Upper lobe of right lung (tissue), 1 donor: ENCODE data around the gene LYSMD3. TPM values are rescaled to one million over a fixed set of nuclear protein-coding genes. Genes with fewer than 3 reads are reported as not detected.
A peak's percentile ranks its signal among the peaks of the same experiment; 100 is the strongest.

Experiments used
- ATAC-seq: fragments of 200-7000 bp; cut with Tn5 transposase; one replicate; pipeline ENCODE4 v1.9.1; 2020; ENCODE audit warnings: mild to moderate bottlenecking, moderate library complexity
- DNase-seq: peaks from one replicate; pipeline ENCODE4 v3.0.0-alpha.2; 2020
- H3K27ac ChIP-seq: fragments of 200-600 bp; one replicate; pipeline ENCODE4 v1.8.0; 2022
- H3K27me3 ChIP-seq: fragments of 200-600 bp; one replicate; pipeline ENCODE4 v1.8.0; 2022; ENCODE audit warnings: mild to moderate bottlenecking
- H3K36me3 ChIP-seq: fragments of 200-600 bp; one replicate; pipeline ENCODE4 v1.8.0; 2022
- H3K4me1 ChIP-seq: fragments of 200-600 bp; one replicate; pipeline ENCODE4 v1.8.0; 2022
- H3K4me3 ChIP-seq: fragments of 200-600 bp; one replicate; pipeline ENCODE4 v1.8.0; 2022; ENCODE audit warnings: mild to moderate bottlenecking
- H3K9me3 ChIP-seq: fragments of 200-600 bp; one replicate; pipeline ENCODE4 v1.8.0; 2022
- intact Hi-C: fragments of 100-400 bp; cut with DNase I; formaldehyde crosslinking; loops from one replicate; pipeline ENCODE4 v1.11.0; 2022
- total RNA-seq: library from RNA; stranded (reverse); fragmentation: NEBNext Ultra II Directional; extraction: Animal tissue kit (Norgen Biotek cat#: 25700); gene quantifications from one replicate; pipeline ENCODE4 v1.2.1, GENCODE V29; 2021
- TF ChIP-seq, protein P1 (sequence below): fragments of 200-600 bp; IDR thresholded peaks from one replicate; pipeline ENCODE4 v1.8.0; 2022; ENCODE audit warnings: antibody characterized with exemption
- donor health status: DM: no; HTN: yes; CAD: no; lungs with severe emphysema.

The LYSMD3 gene
- total RNA-seq, 1 donor from 2014 or later = 21.0 TPM

DNA sequence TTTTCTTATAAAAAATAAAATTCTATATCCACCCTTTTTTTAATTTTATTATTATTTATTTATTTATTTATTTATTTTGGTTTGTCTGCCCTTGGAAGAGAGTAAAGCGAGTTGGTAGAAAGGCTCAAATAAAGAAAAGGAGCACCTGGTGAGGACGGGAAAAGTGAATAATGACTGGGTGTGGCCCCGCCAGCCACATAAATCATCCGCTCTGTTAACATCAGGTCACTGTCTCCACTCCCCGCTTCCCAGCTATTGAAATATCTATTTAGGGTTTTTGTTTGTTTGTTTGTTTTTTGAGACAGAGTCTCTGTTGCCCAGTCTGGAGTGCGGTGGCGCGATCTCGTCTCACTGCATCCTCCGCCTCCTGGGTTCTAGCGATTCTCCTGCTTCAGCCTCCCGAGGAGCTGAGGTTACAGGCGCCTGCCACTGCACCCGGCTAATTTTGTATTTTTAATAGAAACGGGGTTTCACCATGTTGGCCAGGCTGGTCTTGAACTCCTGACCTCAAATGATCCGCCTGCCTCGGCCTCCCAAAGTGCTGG is 53.9 kb downstream of the LYSMD3 start:
- Histone ChIP-seq H3K27me3 (no peaks in the 10 kb centered on the region), H3K36me3 (no peaks in the 10 kb centered on the region), H3K4me1 (peaks cover 9% of the 10 kb centered on the region), H3K9me3 (no peaks in the 10 kb centered on the region), H3K27ac (no peak overlapping the region), H3K4me3 (peak overlapping the region; percentile 79)
- TF ChIP-seq, protein P1, sequence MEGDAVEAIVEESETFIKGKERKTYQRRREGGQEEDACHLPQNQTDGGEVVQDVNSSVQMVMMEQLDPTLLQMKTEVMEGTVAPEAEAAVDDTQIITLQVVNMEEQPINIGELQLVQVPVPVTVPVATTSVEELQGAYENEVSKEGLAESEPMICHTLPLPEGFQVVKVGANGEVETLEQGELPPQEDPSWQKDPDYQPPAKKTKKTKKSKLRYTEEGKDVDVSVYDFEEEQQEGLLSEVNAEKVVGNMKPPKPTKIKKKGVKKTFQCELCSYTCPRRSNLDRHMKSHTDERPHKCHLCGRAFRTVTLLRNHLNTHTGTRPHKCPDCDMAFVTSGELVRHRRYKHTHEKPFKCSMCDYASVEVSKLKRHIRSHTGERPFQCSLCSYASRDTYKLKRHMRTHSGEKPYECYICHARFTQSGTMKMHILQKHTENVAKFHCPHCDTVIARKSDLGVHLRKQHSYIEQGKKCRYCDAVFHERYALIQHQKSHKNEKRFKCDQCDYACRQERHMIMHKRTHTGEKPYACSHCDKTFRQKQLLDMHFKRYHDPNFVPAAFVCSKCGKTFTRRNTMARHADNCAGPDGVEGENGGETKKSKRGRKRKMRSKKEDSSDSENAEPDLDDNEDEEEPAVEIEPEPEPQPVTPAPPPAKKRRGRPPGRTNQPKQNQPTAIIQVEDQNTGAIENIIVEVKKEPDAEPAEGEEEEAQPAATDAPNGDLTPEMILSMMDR = no peak
- no peak for ATAC-seq
- no peak for DNase-seq
- intact Hi-C loops = no loop called here

DNA sequence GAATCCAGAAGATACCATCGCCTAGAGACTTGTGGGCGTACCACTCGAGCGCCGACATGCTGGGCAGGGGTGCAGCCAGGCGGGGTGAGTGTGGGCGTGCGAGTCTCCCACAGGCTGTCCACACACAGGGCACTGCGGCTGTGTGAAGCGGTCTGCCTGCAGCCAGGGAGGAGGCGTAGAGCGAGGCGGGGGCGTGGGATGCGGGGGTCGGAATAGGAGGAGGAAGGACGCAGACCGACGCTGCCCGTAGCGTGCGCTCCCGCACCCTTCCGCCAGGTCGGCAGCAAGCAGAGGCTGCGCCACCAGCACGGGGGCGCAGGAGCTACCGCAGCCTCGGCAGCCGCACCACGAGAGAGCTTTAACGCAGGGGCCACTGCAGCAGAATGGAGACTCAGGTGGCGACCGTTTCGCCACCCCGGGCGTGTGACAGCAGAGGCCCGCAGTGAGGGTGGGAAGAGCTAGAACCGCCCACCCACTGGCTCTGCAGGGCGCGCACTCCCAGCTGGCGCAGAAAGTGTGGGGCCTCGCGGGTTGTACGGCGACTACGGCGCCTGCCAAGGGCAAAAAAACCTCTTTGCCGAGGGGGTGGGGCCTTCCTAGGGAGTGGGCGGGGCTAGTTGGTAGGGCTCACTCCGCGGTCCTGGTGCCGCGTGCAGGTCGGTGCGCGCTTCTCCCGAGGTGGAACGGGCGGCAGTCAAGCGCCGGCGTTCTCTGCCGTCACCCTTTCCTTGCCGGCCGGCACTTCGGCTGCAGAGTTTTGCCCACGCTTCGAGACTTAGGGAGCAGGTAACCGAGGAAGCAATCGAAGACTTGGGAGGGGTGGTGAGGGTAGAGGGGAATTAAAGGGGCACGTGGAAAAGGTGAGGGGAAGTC is 54.9 kb downstream of the LYSMD3 start, which contains the start of the genes MBLAC2 and POLR3G:
Gene MBLAC2, minus strand, starts transcription at position 537 of the 873 bp plus-strand sequence. Its CDS starts 479 bp downstream, at position 58.
Gene POLR3G, plus strand, starts transcription at position 630 of the 873 bp plus-strand sequence. CDS start 10,704 bp downstream, outside the sequence.
- peak; percentile 97 for DNase-seq
- TF ChIP-seq, protein P1 = peak; percentile 55
- peaks cover 9% of the 10 kb centered on the region for H3K4me1 ChIP-seq

DNA sequence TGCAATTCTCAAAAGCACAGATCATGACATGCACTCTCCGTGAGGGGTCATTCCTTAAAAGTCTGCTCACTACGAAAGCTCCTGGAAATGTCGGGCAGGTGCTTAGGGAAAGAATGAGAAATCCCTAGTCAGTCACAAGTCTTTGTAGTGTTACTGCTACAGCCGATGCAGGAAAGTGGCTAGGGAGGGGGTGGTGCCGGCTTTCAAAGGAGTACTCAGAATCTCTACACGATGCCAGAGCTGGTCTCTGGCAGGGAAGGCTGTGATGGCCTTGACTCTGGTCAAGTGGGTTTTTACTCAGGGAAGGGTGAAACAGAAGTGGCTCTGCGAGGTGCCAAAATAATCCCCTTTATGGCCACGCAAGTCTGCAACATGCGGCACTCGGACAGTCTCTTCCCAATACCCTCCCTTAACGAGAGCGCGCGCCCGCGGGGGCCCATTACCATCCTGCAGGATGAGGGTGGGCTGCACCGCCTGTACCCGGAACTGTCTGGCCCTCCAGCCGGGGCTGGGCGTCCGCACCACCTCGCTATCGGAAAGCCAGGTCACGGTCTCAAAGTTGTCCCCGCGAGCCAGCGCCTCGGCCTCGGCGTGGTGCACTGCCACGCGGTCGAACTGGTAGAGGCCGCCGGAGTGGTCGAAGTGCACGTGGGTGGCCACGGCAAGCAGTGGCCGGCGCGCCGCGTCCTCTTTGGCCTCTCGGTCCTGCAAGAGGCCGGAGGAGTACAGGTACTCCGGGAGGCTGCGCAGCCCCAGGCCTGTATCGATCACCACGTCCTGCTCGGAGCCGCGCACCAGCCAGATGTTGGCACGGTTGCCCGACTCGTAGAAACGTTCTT is 55.8 kb downstream of the LYSMD3 start:
- Histone ChIP-seq H3K27me3 (no peaks in the 10 kb centered on the region), H3K27ac (peak overlapping the region; percentile 86), H3K4me3 (peak overlapping the region; percentile 79), H3K9me3 (no peaks in the 10 kb centered on the region), H3K4me1 (peaks cover 9% of the 10 kb centered on the region), H3K36me3 (no peaks in the 10 kb centered on the region)
- TF ChIP-seq, protein P1 = no peak
- ATAC-seq (peak; percentile 56), DNase-seq (peak; percentile 81)
- intact Hi-C loops = no loop called here

More for the DNA sequence above, 54.9 kb downstream of the LYSMD3 start, which contains the start of the genes MBLAC2 and POLR3G:
- Histone ChIP-seq H3K9me3 (no peaks in the 10 kb centered on the region), H3K27ac (peak within 1 kb of the TSS; percentile 86), H3K27me3 (no peaks in the 10 kb centered on the region), H3K36me3 (no peaks in the 10 kb centered on the region), H3K4me3 (peak within 1 kb of the TSS; percentile 79)
- intact Hi-C loops = no loop called here
- peak; percentile 97 for ATAC-seq

DNA sequence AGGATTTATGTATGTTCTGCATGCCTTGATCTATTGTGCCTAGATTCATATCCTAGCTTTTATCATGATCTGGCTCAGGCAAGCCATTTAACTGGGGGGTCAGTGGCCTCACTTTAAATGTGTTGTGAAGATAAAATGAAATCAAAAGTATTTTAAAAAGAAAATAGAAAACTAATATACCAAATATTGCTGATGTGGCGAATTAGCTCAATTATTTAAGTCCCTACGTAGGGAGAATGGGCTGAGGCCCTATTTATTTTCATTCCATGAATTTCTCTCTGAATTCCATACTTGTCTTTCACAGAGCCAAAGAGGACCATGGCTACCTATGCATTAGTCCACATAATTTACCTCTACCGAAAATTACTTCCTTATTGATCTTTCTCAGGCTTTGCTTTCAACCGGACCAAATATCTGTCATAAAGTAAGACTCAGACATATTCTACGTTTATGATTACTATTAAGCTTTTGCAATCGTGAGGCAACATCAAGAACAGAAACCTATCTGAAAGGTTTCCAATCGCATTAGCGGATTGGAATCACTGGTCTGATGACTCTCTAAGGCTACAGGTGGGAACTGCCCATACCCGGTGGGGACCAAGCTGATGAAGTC is 56.5 kb downstream of the LYSMD3 start:
- H3K4me1 ChIP-seq = peaks cover 9% of the 10 kb centered on the region
- no peak for DNase-seq
- TF ChIP-seq, protein P1 = no peak
- H3K27me3 ChIP-seq = no peaks in the 10 kb centered on the region
- no peak for ATAC-seq
- H3K27ac ChIP-seq = no peak overlapping the region
- no peaks in the 10 kb centered on the region for H3K9me3 ChIP-seq
- H3K4me3 ChIP-seq = peak overlapping the region; percentile 79
- no peaks in the 10 kb centered on the region for H3K36me3 ChIP-seq
- intact Hi-C loops = no loop called here

Other genes with a start within 250 kb of the LYSMD3 start
- 20.6 TPM for gene CETN3, start 119.8 kb downstream of the LYSMD3 start, total RNA-seq
- 4.5 TPM for gene MBLAC2, start 54.8 kb downstream of the LYSMD3 start, total RNA-seq
- 0.93 TPM for gene POLR3G, start 54.7 kb downstream of the LYSMD3 start, total RNA-seq
- 47.1 TPM for gene ADGRV1, start 29.2 kb upstream of the LYSMD3 start, total RNA-seq